ENCODE results near the gene ROR1.

Gene ROR1

GRCh38 chr1:63773815-63774616 lies at the start of gene ROR1:
Gene ROR1, plus strand, starts transcription at chr1:63774017.
- DNase-seq (ENCODE audit: low spot score) = peak; percentile 81

DNA sequence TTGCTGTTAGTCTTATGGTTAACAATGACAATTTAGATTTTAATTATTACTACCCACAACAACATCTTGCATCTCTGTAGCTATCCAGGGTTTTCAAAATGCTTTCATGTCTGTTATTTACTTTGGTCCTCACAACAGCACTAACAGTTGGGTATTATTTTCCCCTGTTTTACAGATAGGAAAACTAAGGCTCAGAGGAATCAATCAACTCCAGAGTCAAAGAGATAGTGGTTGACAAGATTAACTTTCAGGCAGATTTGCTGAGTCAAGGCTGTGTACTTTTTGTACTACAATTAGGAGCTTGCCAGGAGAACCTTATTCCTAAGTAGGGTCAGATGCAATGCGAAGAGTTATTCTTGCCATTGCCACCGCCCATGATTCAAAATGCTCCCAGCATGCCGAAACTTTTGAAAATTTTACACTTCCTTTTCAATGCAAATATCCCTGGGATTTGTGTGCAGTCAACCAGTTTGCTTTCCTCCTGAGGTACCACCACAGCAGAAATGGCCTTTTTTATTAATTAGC lies 49.4 kb upstream of the ROR1 start:
- no peak for DNase-seq (ENCODE audit: low spot score)

DNA sequence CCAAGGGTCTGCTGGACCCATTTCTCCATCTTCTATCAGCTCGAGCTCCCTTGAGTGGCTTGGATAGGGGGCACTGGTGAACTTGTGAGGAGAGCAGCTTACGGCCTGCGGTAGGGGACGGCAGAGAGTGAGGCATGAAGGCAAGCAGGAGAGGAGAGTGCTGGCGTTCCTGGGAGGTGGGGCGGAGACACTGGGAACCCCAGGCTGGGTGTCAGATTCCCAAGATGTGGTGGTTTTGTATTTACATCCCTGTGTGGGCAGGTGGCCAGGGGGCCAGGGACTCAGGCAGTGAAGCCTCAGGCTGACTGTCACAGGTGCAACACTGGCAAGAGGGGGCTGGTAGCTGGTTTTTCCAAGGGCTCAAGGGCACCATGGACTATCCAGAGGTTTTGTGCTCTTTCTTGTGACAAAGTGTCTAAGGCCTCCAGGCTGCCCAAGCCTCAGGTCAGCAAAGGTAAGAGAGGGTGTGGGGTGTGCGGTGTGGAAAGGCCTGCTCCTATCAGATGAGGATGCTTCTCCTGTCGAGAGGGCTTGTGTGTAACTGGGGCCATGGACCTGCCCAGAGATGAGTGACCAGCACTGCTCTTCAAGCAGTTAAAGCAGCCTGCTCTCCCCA lies 45.1 kb upstream of the ROR1 start:
- DNase-seq (ENCODE audit: low spot score) = no peak

- DNase-seq (ENCODE audit: low spot score) = no peak
Observed at GRCh38 chr1:63729227-63729620, 44.6 kb upstream of the ROR1 start.

DNA sequence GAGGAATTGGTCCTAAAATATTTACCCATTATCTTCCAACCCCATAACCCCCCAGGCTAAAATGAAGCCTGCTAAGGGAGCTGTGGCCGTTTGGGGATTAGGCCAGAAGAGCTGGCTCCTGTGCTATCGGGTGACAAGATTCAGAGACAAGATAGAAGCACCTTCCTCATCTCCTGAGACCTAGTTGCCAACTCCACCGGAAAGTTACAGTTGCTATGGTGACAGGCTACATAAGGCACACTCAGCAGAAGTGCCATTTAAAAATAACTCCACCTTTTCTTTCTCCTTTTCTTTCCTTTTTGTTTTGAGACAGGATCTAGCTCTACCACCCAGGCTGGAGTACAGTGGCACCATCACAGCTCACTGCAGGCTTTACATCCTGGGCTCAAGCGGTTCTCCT lies 43.6 kb upstream of the ROR1 start:
- no peak for DNase-seq (ENCODE audit: low spot score)

GRCh38 chr1:63731117-63732043 lies 42.4 kb upstream of the ROR1 start:
- peak; percentile 94 for DNase-seq (ENCODE audit: low spot score)

- no peak for DNase-seq (ENCODE audit: low spot score)
Observed at GRCh38 chr1:63732666-63733065, 41.2 kb upstream of the ROR1 start.

- no peak for DNase-seq (ENCODE audit: low spot score)
Observed at GRCh38 chr1:63738772-63739171, 35.0 kb upstream of the ROR1 start.

- DNase-seq (ENCODE audit: low spot score) = no peak
Observed at GRCh38 chr1:63739452-63739851, 34.4 kb upstream of the ROR1 start.

- DNase-seq (ENCODE audit: low spot score) = no peak
Observed at GRCh38 chr1:63740432-63740831, 33.4 kb upstream of the ROR1 start.

DNA sequence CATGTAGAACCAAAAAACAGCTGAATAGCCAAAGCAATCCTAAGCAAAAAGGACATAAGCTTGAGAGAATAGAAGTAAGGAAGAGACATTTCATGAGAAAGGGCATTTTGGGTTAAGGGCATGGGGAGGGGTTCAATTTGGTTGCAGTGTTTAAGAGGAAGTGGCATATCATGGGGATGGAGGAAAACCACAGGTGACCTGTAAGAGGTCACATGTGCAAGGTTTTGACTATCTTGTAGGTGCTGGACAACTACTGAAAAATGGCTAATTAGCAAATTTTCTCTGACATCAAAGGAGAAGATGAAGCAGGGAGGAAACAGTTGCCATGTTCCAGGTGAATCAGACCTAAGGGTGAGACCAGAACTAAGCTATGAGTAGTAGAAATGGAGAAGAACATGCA lies 31.3 kb upstream of the ROR1 start:
- no peak for DNase-seq (ENCODE audit: low spot score)

DNA sequence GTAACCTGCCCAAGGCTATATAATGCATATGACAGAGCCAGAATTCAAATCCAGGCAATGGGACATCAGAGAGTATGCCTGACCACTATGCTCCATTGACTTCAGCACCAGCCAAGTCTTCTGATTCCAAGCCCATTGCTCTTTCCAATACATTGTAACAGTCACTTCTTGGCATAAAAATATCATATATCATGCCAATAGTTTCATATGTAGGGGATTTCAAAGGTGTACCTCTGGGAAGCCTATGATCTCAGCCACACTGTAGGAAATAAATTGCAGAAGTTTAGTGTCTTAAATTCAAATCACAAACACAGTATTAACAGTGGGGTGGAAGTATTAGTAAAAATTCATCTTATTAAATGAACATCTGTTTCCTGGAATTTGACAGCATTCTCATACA lies 30.0 kb upstream of the ROR1 start:
- no peak for DNase-seq (ENCODE audit: low spot score)

GRCh38 chr1:63746129-63746864 lies 27.5 kb upstream of the ROR1 start:
- DNase-seq (ENCODE audit: low spot score) = no peak

GRCh38 chr1:63747445-63747844 lies 26.4 kb upstream of the ROR1 start:
- DNase-seq (ENCODE audit: low spot score) = no peak

- DNase-seq (ENCODE audit: low spot score) = no peak
Observed at GRCh38 chr1:63748046-63748580, 25.7 kb upstream of the ROR1 start.

- no peak for DNase-seq (ENCODE audit: low spot score)
Observed at GRCh38 chr1:63748641-63749040, 25.2 kb upstream of the ROR1 start.

DNA sequence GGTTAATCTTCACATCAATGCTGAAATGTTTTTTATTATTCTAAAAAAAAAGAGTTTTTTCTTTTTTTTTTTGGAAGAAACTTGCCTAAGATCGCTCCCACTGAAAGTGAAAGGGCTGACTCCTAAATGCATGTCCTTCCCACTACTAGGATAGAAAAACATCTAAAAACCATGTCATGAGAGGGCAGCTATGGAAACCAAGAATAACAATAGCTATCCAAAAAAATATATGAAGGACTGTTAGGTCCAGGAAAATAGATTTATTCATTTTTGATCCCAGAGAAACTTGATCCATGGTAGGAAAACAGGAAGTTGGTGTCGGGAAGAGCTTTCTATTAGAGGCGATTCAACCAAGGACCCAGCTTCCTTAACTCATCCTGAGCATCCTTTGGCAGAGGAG lies 23.1 kb upstream of the ROR1 start:
- no peak for DNase-seq (ENCODE audit: low spot score)

DNA sequence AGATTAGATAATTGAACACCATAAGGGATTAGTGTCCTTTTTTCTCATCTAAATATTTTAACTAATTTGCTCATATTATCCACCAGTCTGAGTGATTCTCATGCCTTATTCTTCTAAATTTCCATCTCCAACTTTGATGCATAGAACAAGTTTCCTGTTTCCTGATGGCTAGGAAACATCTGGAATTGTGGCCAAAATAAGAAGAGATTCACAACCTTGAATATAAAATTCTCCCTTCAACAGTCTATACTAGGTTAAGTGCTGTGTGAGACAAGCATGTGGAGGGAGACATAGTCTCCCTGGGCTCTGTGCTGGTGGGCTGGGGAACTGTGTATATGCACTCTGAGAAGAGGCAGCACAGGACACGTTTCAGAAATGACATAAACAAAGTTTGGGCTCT lies 21.6 kb upstream of the ROR1 start:
- DNase-seq (ENCODE audit: low spot score) = no peak

DNA sequence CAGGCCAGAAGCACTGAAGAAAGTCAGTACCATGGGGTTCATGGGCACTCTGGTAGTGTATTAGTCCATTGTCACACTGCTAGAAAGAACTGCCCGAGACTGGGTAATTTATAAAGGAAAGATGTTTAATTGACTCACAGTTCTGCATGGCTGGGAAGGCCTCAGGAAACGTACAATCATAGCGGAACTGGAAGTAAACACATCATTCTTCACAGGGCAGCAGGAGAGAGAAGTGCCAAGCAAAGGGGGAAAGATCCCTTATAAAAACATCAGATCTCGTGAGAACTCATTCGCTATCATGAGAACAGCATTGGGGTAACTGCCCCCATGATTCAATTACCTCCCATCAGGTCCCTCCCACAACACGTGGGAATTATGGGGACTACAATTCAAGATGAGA lies 20.2 kb upstream of the ROR1 start:
- no peak for DNase-seq (ENCODE audit: low spot score)

- DNase-seq (ENCODE audit: low spot score) = no peak
Observed at GRCh38 chr1:63756839-63757238, 17.0 kb upstream of the ROR1 start.

GRCh38 chr1:63757334-63757733 lies 16.5 kb upstream of the ROR1 start:
- DNase-seq (ENCODE audit: low spot score) = no peak

DNA sequence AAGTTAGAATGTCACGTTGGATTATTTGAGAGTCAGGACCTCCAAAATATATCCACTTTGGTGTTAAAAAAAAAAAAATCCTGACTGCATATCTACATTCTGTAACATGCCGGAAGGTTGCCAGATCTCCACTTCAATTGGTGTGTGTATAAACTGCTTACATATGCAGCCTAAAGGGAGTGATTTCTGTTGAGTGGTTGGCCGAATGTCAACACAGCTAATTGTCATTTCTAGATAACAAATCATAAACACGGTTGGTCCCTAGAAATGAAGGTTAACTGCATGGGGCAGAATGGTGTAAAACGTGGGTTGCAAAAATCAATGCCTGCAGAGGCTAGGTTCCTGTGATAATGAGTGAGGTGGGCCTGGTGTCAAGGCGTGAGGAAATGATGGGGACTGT lies 15.0 kb upstream of the ROR1 start:
- DNase-seq (ENCODE audit: low spot score) = no peak
